ENCODE measurements around the gene SFRP4. TPM values are rescaled to one million over a fixed set of nuclear protein-coding genes. Genes with fewer than 3 reads are reported as not detected.

Gene SFRP4
- total RNA-seq, 1 donor from 2014 or later, result 4.4 TPM

- Mint-ChIP-seq H3K9me3 (peaks cover 7% of the 10 kb centered on the region), H3K27me3 (peaks cover 69% of the 10 kb centered on the region), H3K27ac (no peak overlapping the region), H3K4me3 (peak overlapping the region; percentile 80), H3K36me3 (no peaks in the 10 kb centered on the region), H3K4me1 (ENCODE audit: unreplicated experiment) (peaks cover 20% of the 10 kb centered on the region)
- no peak for DNase-seq (ENCODE audit: extremely low spot score, unreplicated experiment)
- TF ChIP-seq CTCF (conservative IDR thresholded peaks at IDR 0.05), result no peak
Measured at GRCh38 chr7:37916017-37916672, 472 bp downstream of the SFRP4 start.

- Mint-ChIP-seq H3K27ac (no peak overlapping the region), H3K27me3 (peaks cover 70% of the 10 kb centered on the region), H3K9me3 (peaks cover 7% of the 10 kb centered on the region), H3K36me3 (no peaks in the 10 kb centered on the region), H3K4me1 (ENCODE audit: unreplicated experiment) (peaks cover 19% of the 10 kb centered on the region), H3K4me3 (peak overlapping the region; percentile 50)
- TF ChIP-seq CTCF (conservative IDR thresholded peaks at IDR 0.05), result no peak
- no peak for DNase-seq (ENCODE audit: extremely low spot score, unreplicated experiment)
Measured at GRCh38 chr7:37915438-37915837, 1.2 kb downstream of the SFRP4 start.

GRCh38 chr7:37912756-37913155 is 3.9 kb downstream of the SFRP4 start:
- Mint-ChIP-seq H3K27ac (no peak overlapping the region), H3K4me3 (no peak overlapping the region), H3K27me3 (peaks cover 43% of the 10 kb centered on the region), H3K9me3 (no peaks in the 10 kb centered on the region), H3K4me1 (ENCODE audit: unreplicated experiment) (peaks cover 16% of the 10 kb centered on the region), H3K36me3 (no peaks in the 10 kb centered on the region)
- no peak for TF ChIP-seq CTCF (conservative IDR thresholded peaks at IDR 0.05)
- no peak for DNase-seq (ENCODE audit: extremely low spot score, unreplicated experiment)

- no peak for TF ChIP-seq CTCF (conservative IDR thresholded peaks at IDR 0.05)
- DNase-seq (ENCODE audit: extremely low spot score, unreplicated experiment), result no peak
- H3K27ac Mint-ChIP-seq, result no peak overlapping the region
- H3K9me3 Mint-ChIP-seq, result no peaks in the 10 kb centered on the region
- peaks cover 11% of the 10 kb centered on the region for H3K27me3 Mint-ChIP-seq
- no peak overlapping the region for H3K4me3 Mint-ChIP-seq
- H3K36me3 Mint-ChIP-seq, result no peaks in the 10 kb centered on the region
- peaks cover 6% of the 10 kb centered on the region for H3K4me1 Mint-ChIP-seq (ENCODE audit: unreplicated experiment)
Measured at GRCh38 chr7:37908221-37908788, 8.3 kb downstream of the SFRP4 start.

GRCh38 chr7:37901890-37902524 is 14.6 kb downstream of the SFRP4 start:
- no peaks in the 10 kb centered on the region for H3K36me3 Mint-ChIP-seq
- H3K27me3 Mint-ChIP-seq, result peaks cover 4% of the 10 kb centered on the region
- peaks cover 6% of the 10 kb centered on the region for H3K4me1 Mint-ChIP-seq (ENCODE audit: unreplicated experiment)
- no peak overlapping the region for H3K27ac Mint-ChIP-seq
- no peak overlapping the region for H3K4me3 Mint-ChIP-seq
- H3K9me3 Mint-ChIP-seq, result no peaks in the 10 kb centered on the region
- no peak for DNase-seq (ENCODE audit: extremely low spot score, unreplicated experiment)
- TF ChIP-seq CTCF (conservative IDR thresholded peaks at IDR 0.05), result no peak
